Central memory CD8-positive, alpha-beta T cell (primary cell): Measurements from ENCODE around the gene NPC1L1.

Source experiments
- ATAC-seq: fragments of 150-1000 bp; cut with Tn5 transposase; replicated peaks from 2 replicates; pipeline ENCODE4 v1.10.0; 2022; ENCODE audit warnings: mild to moderate bottlenecking, moderate FRiP score, moderate number of reproducible peaks; ENCODE audit not compliant: poor library complexity, severe bottlenecking; ENCODE audit errors: extremely low read depth
- DNase-seq, 2 donors: peaks; one replicate each; pipeline ENCODE4 v3.0.0; 2021; ENCODE audit warnings: low spot score in 2 of 2
- H3K27ac Mint-ChIP-seq: one replicate; pipeline ENCODE4 v1.8.0; 2022; ENCODE audit warnings: low read depth, mild to moderate bottlenecking, moderate library complexity, mixed read lengths
- H3K27me3 Mint-ChIP-seq: one replicate; pipeline ENCODE4 v1.8.0; 2022; ENCODE audit warnings: mixed read lengths
- H3K36me3 Mint-ChIP-seq: one replicate; pipeline ENCODE4 v1.8.0; 2022; ENCODE audit warnings: mild to moderate bottlenecking, moderate library complexity, mixed read lengths; ENCODE audit not compliant: insufficient read depth
- H3K4me1 Mint-ChIP-seq: one replicate; pipeline ENCODE4 v1.8.0; 2022; ENCODE audit warnings: mixed read lengths
- H3K4me3 Mint-ChIP-seq: one replicate; pipeline ENCODE4 v1.8.0; 2022; ENCODE audit warnings: mild to moderate bottlenecking, moderate library complexity, mixed read lengths
- H3K9me3 Mint-ChIP-seq: one replicate; pipeline ENCODE4 v1.8.0; 2022; ENCODE audit warnings: mixed read lengths

The NPC1L1 gene

DNA sequence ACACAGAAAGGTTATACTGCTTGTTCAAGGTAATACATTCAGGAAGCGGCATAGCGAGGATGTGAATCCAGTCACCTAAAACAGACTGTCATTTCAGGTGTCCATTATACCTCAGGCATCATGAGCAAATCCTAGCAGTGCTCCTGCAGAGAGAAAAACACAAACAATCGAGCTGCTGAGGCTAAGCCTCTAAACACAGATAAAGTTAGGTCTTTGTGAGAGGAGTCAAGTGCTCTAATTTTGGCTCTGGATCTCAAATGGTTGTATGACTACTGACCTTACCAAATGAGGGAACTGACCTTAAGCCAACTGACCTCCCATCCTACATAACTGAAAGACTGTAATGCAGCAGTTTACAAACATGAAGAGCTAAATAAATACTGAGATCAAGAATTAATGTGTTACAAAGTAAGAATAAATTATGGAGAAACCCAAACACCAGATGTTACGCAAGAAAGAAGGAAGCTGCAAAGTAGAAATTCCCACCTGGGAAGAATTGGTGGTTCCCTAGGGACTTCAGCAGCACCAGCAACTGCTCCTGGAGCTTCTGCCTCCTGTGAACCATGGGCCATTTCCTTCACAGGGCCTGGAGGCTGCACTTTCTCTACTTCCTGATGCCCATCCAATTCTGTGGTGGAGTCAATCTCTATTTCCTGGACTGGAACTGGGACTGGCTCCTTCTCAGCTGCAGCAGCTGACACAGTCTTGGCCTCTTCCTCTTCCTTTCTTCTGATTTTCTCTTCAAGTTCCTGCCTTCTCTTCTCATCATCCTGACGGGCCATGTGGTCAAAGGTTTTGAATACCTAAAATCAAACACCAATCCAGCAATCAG lies 56.4 kb downstream of the NPC1L1 start:
- Mint-ChIP-seq H3K9me3 (peaks cover 7% of the 10 kb centered on the region), H3K4me1 (peaks cover 65% of the 10 kb centered on the region), H3K27ac (peak overlapping the region; percentile 68), H3K4me3 (no peak overlapping the region), H3K36me3 (peaks cover 62% of the 10 kb centered on the region), H3K27me3 (no peaks in the 10 kb centered on the region)
- no peak for ATAC-seq
- no peak for DNase-seq

- Mint-ChIP-seq H3K9me3 (peaks cover 7% of the 10 kb centered on the region), H3K4me1 (peaks cover 49% of the 10 kb centered on the region), H3K27me3 (no peaks in the 10 kb centered on the region), H3K4me3 (no peak overlapping the region), H3K27ac (no peak overlapping the region), H3K36me3 (peaks cover 58% of the 10 kb centered on the region)
- ATAC-seq (no peak), DNase-seq (no peak)
Measured at GRCh38 chr7:44482502-44483485, 58.3 kb downstream of the NPC1L1 start.

DNA sequence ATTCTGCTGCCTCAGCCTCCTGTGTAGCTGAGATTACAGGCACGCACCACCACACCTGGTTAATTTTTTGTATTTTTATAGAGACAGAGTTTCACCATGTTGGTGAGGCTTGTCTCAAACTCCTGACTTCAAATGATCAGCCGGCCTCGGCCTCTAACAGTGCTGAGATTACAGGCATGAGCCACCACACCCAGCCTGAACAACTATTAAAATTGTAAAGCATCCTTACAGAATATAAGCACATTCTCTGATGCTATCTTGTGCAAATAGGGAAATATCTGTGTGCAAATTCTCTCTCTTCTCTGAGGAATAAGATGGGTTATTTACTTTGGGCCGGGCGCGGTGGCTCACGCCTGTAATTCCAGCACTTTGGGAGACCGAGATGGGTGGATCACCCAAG lies 63.2 kb downstream of the NPC1L1 start:
- no peak overlapping the region for H3K27ac Mint-ChIP-seq
- H3K36me3 Mint-ChIP-seq: peaks cover 70% of the 10 kb centered on the region
- no peak for DNase-seq
- H3K27me3 Mint-ChIP-seq: no peaks in the 10 kb centered on the region
- no peak for ATAC-seq
- peaks cover 27% of the 10 kb centered on the region for H3K4me1 Mint-ChIP-seq
- no peaks in the 10 kb centered on the region for H3K9me3 Mint-ChIP-seq
- no peak overlapping the region for H3K4me3 Mint-ChIP-seq

DNA sequence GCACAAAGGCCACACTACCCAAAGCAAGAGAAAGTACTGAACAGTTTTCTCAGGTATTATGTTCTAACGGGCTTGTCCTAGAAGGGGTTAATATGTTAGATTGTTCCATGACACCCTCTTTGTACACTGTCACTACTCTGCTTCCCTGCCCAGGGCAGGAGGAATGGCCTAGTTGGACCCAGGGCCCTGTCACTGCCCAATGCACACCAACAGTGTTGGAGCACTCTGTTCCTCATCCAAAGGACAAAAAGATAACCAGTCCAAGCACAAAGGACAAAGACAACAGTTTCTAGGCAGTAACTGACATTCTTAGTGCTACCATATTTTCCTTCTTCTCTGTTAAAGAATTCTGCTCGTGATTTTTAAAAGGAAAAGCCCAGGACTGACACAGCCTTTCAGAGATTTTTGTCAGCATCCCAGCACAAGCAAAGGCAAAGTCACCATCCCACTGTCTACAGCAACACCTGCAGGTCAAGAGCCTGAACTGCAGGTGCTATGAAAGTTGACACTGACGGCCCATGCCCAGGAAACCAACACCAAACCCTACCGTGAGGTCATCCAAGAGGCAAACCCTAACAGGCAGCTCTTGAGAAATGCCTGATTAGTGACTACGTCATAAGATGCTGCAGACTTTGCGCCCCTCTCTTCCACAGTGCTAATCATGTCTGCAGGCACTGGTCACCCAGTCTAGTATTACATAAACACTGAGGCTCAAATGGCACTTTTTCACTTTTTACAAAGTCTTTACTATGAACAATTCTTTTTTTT lies 63.9 kb downstream of the NPC1L1 start:
- Mint-ChIP-seq H3K4me3 (no peak overlapping the region), H3K27me3 (no peaks in the 10 kb centered on the region), H3K36me3 (peaks cover 68% of the 10 kb centered on the region), H3K9me3 (no peaks in the 10 kb centered on the region), H3K4me1 (peaks cover 24% of the 10 kb centered on the region), H3K27ac (no peak overlapping the region)
- DNase-seq (peak; percentile 41 to 50), ATAC-seq (peak; percentile 78)

- H3K4me1 Mint-ChIP-seq: peaks cover 29% of the 10 kb centered on the region
- H3K27ac Mint-ChIP-seq: no peak overlapping the region
- peaks cover 62% of the 10 kb centered on the region for H3K36me3 Mint-ChIP-seq
- H3K27me3 Mint-ChIP-seq: no peaks in the 10 kb centered on the region
- H3K9me3 Mint-ChIP-seq: no peaks in the 10 kb centered on the region
- no peak for DNase-seq
- H3K4me3 Mint-ChIP-seq: no peak overlapping the region
- ATAC-seq: no peak
Measured at GRCh38 chr7:44476313-44476712, 64.8 kb downstream of the NPC1L1 start.

DNA sequence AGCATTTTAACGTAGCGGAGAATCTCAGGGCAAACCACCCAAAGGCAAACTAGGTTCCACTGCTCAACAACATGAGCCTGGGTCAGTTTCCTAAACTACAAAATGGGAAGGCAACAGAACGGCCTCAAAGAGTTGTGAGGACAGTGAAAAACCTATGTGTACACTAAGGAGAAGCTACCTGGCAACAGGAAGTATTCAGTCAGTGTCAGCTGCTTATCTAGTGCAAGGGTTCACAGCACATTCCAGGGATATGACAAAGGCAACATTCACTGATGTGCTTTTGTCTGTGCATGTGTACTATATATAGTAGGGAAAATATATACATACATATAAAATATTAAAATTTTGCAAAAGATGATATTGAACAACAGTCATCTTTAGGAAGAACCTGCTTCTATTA lies 67.8 kb downstream of the NPC1L1 start:
- Mint-ChIP-seq H3K27me3 (no peaks in the 10 kb centered on the region), H3K27ac (no peak overlapping the region), H3K4me3 (no peak overlapping the region), H3K4me1 (peaks cover 51% of the 10 kb centered on the region), H3K36me3 (peaks cover 62% of the 10 kb centered on the region), H3K9me3 (no peaks in the 10 kb centered on the region)
- DNase-seq (no peak), ATAC-seq (no peak)

DNA sequence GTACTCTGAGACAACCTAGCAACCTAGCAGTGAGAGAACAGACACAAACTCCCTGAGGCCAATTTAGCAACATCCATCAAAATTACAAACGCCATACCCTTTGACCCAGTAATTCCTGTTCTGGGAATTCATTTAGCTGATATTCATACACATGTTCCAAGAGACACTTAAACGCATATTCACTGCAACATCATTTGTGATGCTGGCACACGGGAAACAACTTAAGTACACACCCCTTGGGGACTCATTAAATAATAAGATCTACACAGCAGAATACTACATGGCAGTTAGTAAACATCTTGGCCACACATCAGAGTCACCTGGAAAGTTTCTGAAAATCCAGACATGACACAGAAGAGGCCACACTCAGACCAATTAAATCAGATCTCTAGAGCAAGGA lies 68.3 kb downstream of the NPC1L1 start:
- Mint-ChIP-seq H3K27me3 (no peaks in the 10 kb centered on the region), H3K4me1 (peaks cover 51% of the 10 kb centered on the region), H3K9me3 (no peaks in the 10 kb centered on the region), H3K36me3 (peaks cover 66% of the 10 kb centered on the region), H3K4me3 (no peak overlapping the region), H3K27ac (no peak overlapping the region)
- ATAC-seq: no peak
- DNase-seq: no peak

GRCh38 chr7:44471850-44472249 lies 69.3 kb downstream of the NPC1L1 start:
- Mint-ChIP-seq H3K4me3 (no peak overlapping the region), H3K27ac (no peak overlapping the region), H3K27me3 (no peaks in the 10 kb centered on the region), H3K4me1 (peaks cover 50% of the 10 kb centered on the region), H3K9me3 (no peaks in the 10 kb centered on the region), H3K36me3 (peaks cover 71% of the 10 kb centered on the region)
- DNase-seq: no peak
- ATAC-seq: no peak

DNA sequence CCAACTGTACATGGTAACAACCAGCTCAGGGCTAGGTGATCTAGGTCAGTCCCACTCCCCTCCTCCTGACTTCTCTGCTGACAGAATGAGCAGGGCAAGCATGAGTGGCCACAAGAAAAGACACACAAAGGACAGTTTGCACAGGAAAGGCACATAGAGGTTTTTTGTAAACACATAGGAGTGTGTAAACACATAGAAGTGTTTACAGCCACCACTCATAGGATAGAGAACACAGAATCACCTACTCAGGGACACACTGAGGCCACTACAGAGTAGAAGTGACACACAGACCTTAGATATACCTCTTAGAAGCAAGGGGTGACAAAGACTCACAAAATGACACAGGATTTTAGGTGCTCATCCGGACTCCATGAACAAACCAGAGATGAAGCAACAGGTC lies 69.7 kb downstream of the NPC1L1 start:
- no peak for ATAC-seq
- DNase-seq: no peak
- Mint-ChIP-seq H3K27me3 (no peaks in the 10 kb centered on the region), H3K4me3 (no peak overlapping the region), H3K9me3 (no peaks in the 10 kb centered on the region), H3K36me3 (peaks cover 68% of the 10 kb centered on the region), H3K4me1 (peaks cover 50% of the 10 kb centered on the region), H3K27ac (no peak overlapping the region)

- Mint-ChIP-seq H3K27ac (peak overlapping the region; percentile 42), H3K4me3 (no peak overlapping the region), H3K27me3 (no peaks in the 10 kb centered on the region), H3K36me3 (peaks cover 64% of the 10 kb centered on the region), H3K9me3 (no peaks in the 10 kb centered on the region), H3K4me1 (peaks cover 55% of the 10 kb centered on the region)
- DNase-seq (no peak), ATAC-seq (no peak)
Measured at GRCh38 chr7:44470628-44471245, 70.4 kb downstream of the NPC1L1 start.

DNA sequence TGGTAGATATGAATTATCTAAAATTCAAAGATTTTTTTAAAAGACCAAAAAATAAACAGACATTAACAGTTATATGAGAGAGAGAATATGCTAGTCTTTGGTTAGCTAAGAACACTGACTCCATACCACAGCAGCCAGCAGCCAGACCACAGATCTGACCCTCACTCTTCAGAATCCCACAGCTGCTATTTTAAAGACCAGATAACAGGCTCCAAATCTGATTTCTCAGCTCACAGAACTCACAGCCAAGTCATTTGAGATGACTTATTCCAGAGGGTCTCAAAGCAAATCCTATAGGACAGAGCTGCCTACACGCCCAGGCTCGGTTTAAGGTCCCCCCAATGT lies 71.0 kb downstream of the NPC1L1 start:
- Mint-ChIP-seq H3K4me1 (peaks cover 60% of the 10 kb centered on the region), H3K27me3 (no peaks in the 10 kb centered on the region), H3K36me3 (peaks cover 60% of the 10 kb centered on the region), H3K9me3 (no peaks in the 10 kb centered on the region), H3K27ac (peak overlapping the region; percentile 42), H3K4me3 (no peak overlapping the region)
- DNase-seq (no peak), ATAC-seq (no peak)
